Body of pancreas (tissue), 4 donors: ENCODE measurements around the gene FUBP1.

Experiments
- POLR2A ChIP-seq, 3 donors: fragments of 450-650 bp; IDR thresholded peaks; one replicate each; pipeline ENCODE4 v1.6.1; 2016; ENCODE audit warnings: antibody characterized with exemption in 3 of 3, mild to moderate bottlenecking in 2 of 3
- TF ChIP-seq, protein P1 (sequence below), 7 experiments: fragments of 450-650 bp in 4 of 7; fragments of 200-600 bp in 3 of 7; sonication (generic) in 3 of 7; IDR thresholded peaks; one replicate each; pipeline ENCODE4 v1.5.1; 2016 to 2019; ENCODE audit warnings: antibody characterized with exemption in 7 of 7

GRCh38 chr1:77899647-77900320 lies 79.1 kb downstream of the FUBP1 start:
- TF ChIP-seq, protein P1, sequence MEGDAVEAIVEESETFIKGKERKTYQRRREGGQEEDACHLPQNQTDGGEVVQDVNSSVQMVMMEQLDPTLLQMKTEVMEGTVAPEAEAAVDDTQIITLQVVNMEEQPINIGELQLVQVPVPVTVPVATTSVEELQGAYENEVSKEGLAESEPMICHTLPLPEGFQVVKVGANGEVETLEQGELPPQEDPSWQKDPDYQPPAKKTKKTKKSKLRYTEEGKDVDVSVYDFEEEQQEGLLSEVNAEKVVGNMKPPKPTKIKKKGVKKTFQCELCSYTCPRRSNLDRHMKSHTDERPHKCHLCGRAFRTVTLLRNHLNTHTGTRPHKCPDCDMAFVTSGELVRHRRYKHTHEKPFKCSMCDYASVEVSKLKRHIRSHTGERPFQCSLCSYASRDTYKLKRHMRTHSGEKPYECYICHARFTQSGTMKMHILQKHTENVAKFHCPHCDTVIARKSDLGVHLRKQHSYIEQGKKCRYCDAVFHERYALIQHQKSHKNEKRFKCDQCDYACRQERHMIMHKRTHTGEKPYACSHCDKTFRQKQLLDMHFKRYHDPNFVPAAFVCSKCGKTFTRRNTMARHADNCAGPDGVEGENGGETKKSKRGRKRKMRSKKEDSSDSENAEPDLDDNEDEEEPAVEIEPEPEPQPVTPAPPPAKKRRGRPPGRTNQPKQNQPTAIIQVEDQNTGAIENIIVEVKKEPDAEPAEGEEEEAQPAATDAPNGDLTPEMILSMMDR (IDR thresholded peaks at IDR 0.05) = no peak
- TF ChIP-seq POLR2A (IDR thresholded peaks at IDR 0.05) = no peak
